Colonic mucosa (tissue), 4 donors: ENCODE measurements around the gene NUDT12. TPM values are rescaled to one million over a fixed set of nuclear protein-coding genes. Genes with fewer than 3 reads are reported as not detected.

Experiments used
- DNase-seq: peaks from one replicate; pipeline ENCODE4 v3.0.0-alpha.2; 2020
- H3K27ac ChIP-seq: fragments of 200-600 bp; one replicate; pipeline ENCODE4 v1.8.0; 2021
- H3K27me3 ChIP-seq: fragments of 200-600 bp; one replicate; pipeline ENCODE4 v1.8.0; 2021
- H3K36me3 ChIP-seq: fragments of 200-600 bp; one replicate; pipeline ENCODE4 v1.8.0; 2021
- H3K4me1 ChIP-seq: fragments of 200-600 bp; one replicate; pipeline ENCODE4 v1.8.0; 2021; ENCODE audit warnings: mild to moderate bottlenecking
- H3K4me3 ChIP-seq: fragments of 200-600 bp; one replicate; pipeline ENCODE4 v1.8.0; 2021
- H3K9ac ChIP-seq, 2 donors: one replicate each; pipeline ENCODE4 v1.7.0; 2013; ENCODE audit warnings: control low read depth in 2 of 2, low read depth in 2 of 2, low read length in 2 of 2
- H3K9me3 ChIP-seq: fragments of 200-600 bp; one replicate; pipeline ENCODE4 v1.8.0; 2021
- CTCF ChIP-seq: fragments of 200-600 bp; IDR thresholded peaks from one replicate; pipeline ENCODE4 v1.8.0; 2022; ENCODE audit warnings: antibody characterized with exemption, mild to moderate bottlenecking
- intact Hi-C: fragments of 100-400 bp; cut with DNase I; formaldehyde crosslinking; loops from one replicate; pipeline ENCODE4 v1.14.1; 2022
- total RNA-seq, 2 donors: library from RNA; stranded (reverse); fragmentation: NEBNext Ultra II Directional in 1 of 2; extraction: Animal tissue kit (Norgen Biotek cat#: 25700) in 1 of 2; gene quantifications; one replicate each; pipeline ENCODE4 v1.2.1, GENCODE V29; 2021
- donor health status: healthy.
- donor health status: DM: no; HTN: no; CAD: no.
- donor health status: DM: no; HTN: no; CAD: no.

The NUDT12 gene
- total RNA-seq, 2 donors from 2014 or later, result 24.8 to 28.6 TPM

GRCh38 chr5:103587185-103587748 lies 24.7 kb upstream of the NUDT12 start:
- intact Hi-C loops, result loop anchor here (5.0 kb wide), 1 partner anchor 590 kb away; no protein-coding TSS in a partner anchor
- Histone ChIP-seq H3K4me3 (no peak overlapping the region), H3K9me3 (no peaks in the 10 kb centered on the region), H3K9ac (no peak overlapping the region), H3K27ac (no peak overlapping the region), H3K4me1 (no peaks in the 10 kb centered on the region), H3K36me3 (no peaks in the 10 kb centered on the region), H3K27me3 (no peaks in the 10 kb centered on the region)
- DNase-seq, result no peak
- peak; percentile 24 for TF ChIP-seq CTCF

DNA sequence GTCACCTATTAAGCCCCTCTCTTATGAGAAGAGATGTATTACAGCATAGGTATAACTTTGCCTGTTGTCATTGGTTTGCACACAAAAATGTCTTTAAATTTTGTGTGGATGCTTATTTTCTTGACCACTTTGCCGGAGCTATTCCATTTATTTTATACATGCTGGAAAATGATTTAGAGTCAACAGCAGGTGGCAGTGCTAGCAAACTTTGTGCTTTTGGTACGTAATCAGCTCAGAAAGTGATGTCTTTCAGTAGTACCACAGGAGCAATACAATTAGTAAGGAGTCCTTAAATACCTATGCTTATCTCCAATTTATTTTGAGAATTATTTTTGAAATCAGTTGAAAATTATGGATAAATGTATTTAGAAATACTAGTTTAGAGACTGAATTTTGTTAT lies 19.8 kb upstream of the NUDT12 start:
- Histone ChIP-seq H3K27ac (no peak overlapping the region), H3K9ac (no peak overlapping the region), H3K4me3 (no peak overlapping the region), H3K4me1 (no peaks in the 10 kb centered on the region), H3K36me3 (no peaks in the 10 kb centered on the region), H3K27me3 (no peaks in the 10 kb centered on the region), H3K9me3 (no peaks in the 10 kb centered on the region)
- no peak for DNase-seq
- intact Hi-C loops, result no loop called here
- TF ChIP-seq CTCF, result no peak

DNA sequence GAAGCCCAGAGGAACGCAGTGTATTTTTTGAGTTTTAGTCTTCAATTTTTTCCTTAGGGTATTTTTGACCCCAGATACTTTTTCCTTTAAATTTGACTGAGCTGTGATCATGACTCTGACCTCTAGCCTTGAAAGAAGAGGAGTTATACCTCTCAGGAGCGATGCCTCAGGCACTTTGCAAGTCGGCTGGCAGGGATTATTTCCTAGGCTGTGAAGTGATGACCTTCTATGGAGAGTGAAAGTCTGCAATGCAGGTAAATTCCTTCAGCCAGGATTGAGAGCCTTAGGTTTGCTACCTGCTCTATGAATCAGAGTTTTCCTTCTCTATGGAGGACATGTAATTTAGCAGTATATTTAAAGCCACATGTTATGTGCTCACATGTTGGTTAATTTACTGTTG lies 10.8 kb upstream of the NUDT12 start:
- no peak overlapping the region for H3K27ac ChIP-seq
- H3K4me3 ChIP-seq, result no peak overlapping the region
- H3K36me3 ChIP-seq, result no peaks in the 10 kb centered on the region
- intact Hi-C loops, result no loop called here
- no peak for DNase-seq
- no peak overlapping the region for H3K9ac ChIP-seq
- no peaks in the 10 kb centered on the region for H3K9me3 ChIP-seq
- no peak for TF ChIP-seq CTCF
- no peaks in the 10 kb centered on the region for H3K4me1 ChIP-seq
- no peaks in the 10 kb centered on the region for H3K27me3 ChIP-seq

- intact Hi-C loops, result no loop called here
- Histone ChIP-seq H3K4me3 (no peak overlapping the region), H3K27me3 (no peaks in the 10 kb centered on the region), H3K36me3 (no peaks in the 10 kb centered on the region), H3K4me1 (no peaks in the 10 kb centered on the region), H3K9ac (no peak overlapping the region), H3K27ac (no peak overlapping the region), H3K9me3 (no peaks in the 10 kb centered on the region)
- TF ChIP-seq CTCF, result no peak
- DNase-seq, result no peak
These were observed 9.9 kb upstream of the NUDT12 start for GRCh38 chr5:103572454-103572853.

DNA sequence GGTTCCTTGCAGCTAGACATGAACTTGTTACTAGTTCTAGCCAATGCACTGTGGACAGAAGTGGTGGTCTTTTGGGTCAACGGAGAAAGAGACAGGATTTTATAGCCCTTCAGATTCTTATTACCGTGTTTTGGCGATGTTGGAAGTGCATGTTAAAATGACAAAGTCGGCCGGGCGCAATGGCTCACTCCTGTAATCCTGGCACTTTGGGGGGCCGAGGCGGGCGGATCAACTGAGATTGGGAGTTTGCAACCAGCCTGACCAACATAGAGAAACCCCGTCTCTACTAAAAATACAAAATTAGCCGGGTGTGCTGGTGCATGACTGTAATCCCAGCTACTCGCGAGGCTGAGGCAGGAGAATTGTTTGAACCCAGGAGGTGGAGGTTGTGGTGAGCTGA lies 9.1 kb upstream of the NUDT12 start:
- no peak for DNase-seq
- Histone ChIP-seq H3K9me3 (no peaks in the 10 kb centered on the region), H3K27me3 (no peaks in the 10 kb centered on the region), H3K4me3 (no peak overlapping the region), H3K4me1 (no peaks in the 10 kb centered on the region), H3K9ac (no peak overlapping the region), H3K27ac (no peak overlapping the region), H3K36me3 (no peaks in the 10 kb centered on the region)
- TF ChIP-seq CTCF, result no peak
- intact Hi-C loops, result no loop called here
